HL-60 (cell line): Measurements from ENCODE around the gene MMRN2.

Experiments used
- POLR2AphosphoS5 ChIP-seq: IDR thresholded peaks from 2 replicates; pipeline ENCODE4 v1.6.1; 2012; ENCODE audit warnings: low read depth
- TF ChIP-seq, protein P1 (sequence below): IDR thresholded peaks from one replicate; pipeline ENCODE4 v1.5.1; 2011; ENCODE audit warnings: low read length, control low read depth, inconsistent platforms; ENCODE audit not compliant: insufficient read depth

DNA sequence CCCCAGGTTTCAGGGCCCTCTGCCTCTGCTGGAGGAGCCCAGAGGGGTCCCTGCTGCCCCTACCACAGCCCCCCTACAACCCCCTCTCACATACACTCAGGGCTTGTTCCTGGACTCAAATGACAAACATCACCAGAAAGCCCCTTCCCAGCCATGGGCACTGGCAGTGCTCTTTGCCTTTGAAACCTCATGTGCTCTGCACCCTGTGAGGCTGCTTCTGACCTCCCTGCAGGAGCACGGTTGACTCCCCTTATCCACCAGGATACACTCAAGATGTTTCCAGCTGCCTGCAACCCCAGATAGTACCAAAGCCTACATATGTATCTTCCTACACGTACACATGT, 7.4 kb upstream of the MMRN2 start:
- TF ChIP-seq, protein P1, sequence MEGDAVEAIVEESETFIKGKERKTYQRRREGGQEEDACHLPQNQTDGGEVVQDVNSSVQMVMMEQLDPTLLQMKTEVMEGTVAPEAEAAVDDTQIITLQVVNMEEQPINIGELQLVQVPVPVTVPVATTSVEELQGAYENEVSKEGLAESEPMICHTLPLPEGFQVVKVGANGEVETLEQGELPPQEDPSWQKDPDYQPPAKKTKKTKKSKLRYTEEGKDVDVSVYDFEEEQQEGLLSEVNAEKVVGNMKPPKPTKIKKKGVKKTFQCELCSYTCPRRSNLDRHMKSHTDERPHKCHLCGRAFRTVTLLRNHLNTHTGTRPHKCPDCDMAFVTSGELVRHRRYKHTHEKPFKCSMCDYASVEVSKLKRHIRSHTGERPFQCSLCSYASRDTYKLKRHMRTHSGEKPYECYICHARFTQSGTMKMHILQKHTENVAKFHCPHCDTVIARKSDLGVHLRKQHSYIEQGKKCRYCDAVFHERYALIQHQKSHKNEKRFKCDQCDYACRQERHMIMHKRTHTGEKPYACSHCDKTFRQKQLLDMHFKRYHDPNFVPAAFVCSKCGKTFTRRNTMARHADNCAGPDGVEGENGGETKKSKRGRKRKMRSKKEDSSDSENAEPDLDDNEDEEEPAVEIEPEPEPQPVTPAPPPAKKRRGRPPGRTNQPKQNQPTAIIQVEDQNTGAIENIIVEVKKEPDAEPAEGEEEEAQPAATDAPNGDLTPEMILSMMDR = no peak
- no peak for TF ChIP-seq POLR2AphosphoS5
